Esophagus (tissue), 2 donors: Measurements from ENCODE around the gene GAGE12F. TPM values are rescaled to one million over a fixed set of nuclear protein-coding genes. Genes with fewer than 3 reads are reported as not detected.
"Not testable (repeated sequence)": the region's sequence is repeated elsewhere in the genome, so short reads cannot be mapped to it uniquely, and the experiment has no call there.

Experiments
- H3K27ac ChIP-seq, 2 donors: one replicate each; pipeline ENCODE4 v1.5.1; 2013; ENCODE audit warnings: low read depth in 2 of 2, mild to moderate bottlenecking in 2 of 2, inconsistent platforms in 1 of 2, low read length in 1 of 2, moderate library complexity in 1 of 2
- H3K27me3 ChIP-seq, 2 donors: one replicate each; pipeline ENCODE4 v1.6.1; 2013; ENCODE audit warnings: low read length in 2 of 2, control low read depth in 1 of 2, mild to moderate bottlenecking in 1 of 2; ENCODE audit not compliant: insufficient read depth in 2 of 2, control insufficient read depth in 1 of 2
- H3K36me3 ChIP-seq, 2 donors: one replicate each; pipeline ENCODE4 v1.6.1; 2013; ENCODE audit warnings: low read length in 1 of 2; ENCODE audit not compliant: control insufficient read depth in 2 of 2, insufficient read depth in 2 of 2
- H3K4me1 ChIP-seq, 2 donors: one replicate each; pipeline ENCODE4 v1.6.1; 2013; ENCODE audit warnings: low read length in 1 of 2; ENCODE audit not compliant: control insufficient read depth in 2 of 2, insufficient read depth in 2 of 2
- H3K4me3 ChIP-seq, 2 donors: one replicate each; pipeline ENCODE4 v1.5.1; 2013; ENCODE audit warnings: low read length in 2 of 2, mild to moderate bottlenecking in 2 of 2, low read depth in 1 of 2, moderate library complexity in 1 of 2
- H3K9me3 ChIP-seq, 2 donors: one replicate each; pipeline ENCODE4 v1.6.1; 2013; ENCODE audit warnings: mild to moderate bottlenecking in 2 of 2, low read depth in 1 of 2, low read length in 1 of 2, moderate library complexity in 1 of 2; ENCODE audit not compliant: control insufficient read depth in 2 of 2, insufficient read depth in 1 of 2
- WGBS, 2 donors: extraction: QIAGEN DNeasy Blood & Tissue Kit; methylation state at CpG; one replicate each; pipeline ENCODE4 v1.1.7; 2013; 5-methylcytosine and 5-hydroxymethylcytosine counted together
- polyA plus RNA-seq, 2 donors: library from polyadenylated mRNA; stranded (reverse); fragments of 200-250 nt; gene quantifications; one replicate each; pipeline ENCODE4 v1.2.3, GENCODE V29; 2013
- donor health status: healthy with polysubstance abuse.
- donor health status: Bipolar disorder and iron deficiency.

The GAGE12F gene
- polyA plus RNA-seq, 2 donors, result not detected

- not testable (repeated sequence) for H3K36me3 ChIP-seq, H3K9me3 ChIP-seq, H3K4me1 ChIP-seq, H3K27ac ChIP-seq, H3K4me3 ChIP-seq, H3K27me3 ChIP-seq
- 92 to 94% methylated on average over 24 to 25 of the region's 37 CpGs for WGBS, 2 donors
Observed at GRCh38 chrX:49589769-49590478, 29.3 kb downstream of the GAGE12F start.

- not testable (repeated sequence) for H3K36me3 ChIP-seq, H3K4me1 ChIP-seq, H3K4me3 ChIP-seq, H3K9me3 ChIP-seq, H3K27ac ChIP-seq, H3K27me3 ChIP-seq
- 91 to 92% methylated on average over 10 of the region's 17 CpGs for WGBS, 2 donors
Observed at GRCh38 chrX:49590488-49590887, 29.8 kb downstream of the GAGE12F start.

DNA sequence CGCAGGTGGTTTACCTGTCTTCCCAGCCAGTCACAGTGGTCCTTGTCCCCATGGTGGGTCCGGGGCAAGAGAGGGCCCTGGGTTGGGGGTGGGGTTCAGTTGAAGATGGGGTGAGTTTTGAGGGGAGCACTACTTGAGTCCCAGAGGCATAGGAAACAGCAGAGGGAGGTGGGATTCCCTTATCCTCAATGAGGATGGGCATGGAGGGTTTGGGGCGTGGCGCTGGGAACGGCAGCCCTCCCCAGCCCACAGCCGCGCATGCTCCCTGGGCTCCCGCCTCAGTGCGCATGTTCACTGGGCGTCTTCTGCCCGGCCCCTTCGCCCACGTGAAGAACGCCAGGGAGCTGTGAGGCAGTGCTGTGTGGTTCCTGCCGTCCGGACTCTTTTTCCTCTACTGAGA lies 38.1 kb downstream of the GAGE12F start, which contains the start of gene GAGE1:
GAGE1 (plus strand) TSS at position 301 of the 400 bp plus-strand sequence. CDS start 1,155 bp downstream, outside the sequence.
- no CpG with 5 or more reads among the region's 16 CpGs for WGBS, 2 donors
- not testable (repeated sequence) for H3K9me3 ChIP-seq, H3K36me3 ChIP-seq, H3K27ac ChIP-seq, H3K4me1 ChIP-seq, H3K4me3 ChIP-seq, H3K27me3 ChIP-seq

- H3K27me3 ChIP-seq, result no peaks in the 10 kb centered on the region
- no peaks in the 10 kb centered on the region for H3K9me3 ChIP-seq
- H3K36me3 ChIP-seq, result no peaks in the 10 kb centered on the region
- H3K27ac ChIP-seq, result no peak overlapping the region
- WGBS, 2 donors, result 39 to 43% methylated on average over 7 of the region's 7 CpGs
- no peaks in the 10 kb centered on the region for H3K4me1 ChIP-seq
- H3K4me3 ChIP-seq, result no peak overlapping the region
Observed at GRCh38 chrX:49610718-49611310, 50.2 kb downstream of the GAGE12F start.

Other genes with a start within 250 kb of the GAGE12F start
- gene GAGE12J, start 238.8 kb upstream of the GAGE12F start, polyA plus RNA-seq, result not detected
- not detected for gene GAGE13, start 229.3 kb upstream of the GAGE12F start, polyA plus RNA-seq
- gene GAGE12C, start 28.7 kb upstream of the GAGE12F start, polyA plus RNA-seq, result not detected
- not detected for gene GAGE12D, start 19.1 kb upstream of the GAGE12F start, polyA plus RNA-seq
- gene GAGE12E, start 9.6 kb upstream of the GAGE12F start, polyA plus RNA-seq, result not detected
- not detected for gene GAGE12G, start 9.6 kb downstream of the GAGE12F start, polyA plus RNA-seq
- gene GAGE12H, start 19.1 kb downstream of the GAGE12F start, polyA plus RNA-seq, result not detected
- not detected for gene GAGE2A, start 28.7 kb downstream of the GAGE12F start, polyA plus RNA-seq
- not detected for gene GAGE1, start 38.2 kb downstream of the GAGE12F start, polyA plus RNA-seq
- not detected for gene PAGE1, start 135.1 kb downstream of the GAGE12F start, polyA plus RNA-seq